HG02852 (cell line): ENCODE results near the gene PMP22.
"Not testable (repeated sequence)": the region's sequence is repeated elsewhere in the genome, so short reads cannot be mapped to it uniquely, and the experiment has no call there.

ENCODE experiments used
- ATAC-seq: cut with Tn5 transposase; IDR thresholded peaks from one replicate; pipeline ENCODE4 v1.9.1; 2021; ENCODE audit warnings: mild to moderate bottlenecking, moderate library complexity; ENCODE audit not compliant: unreplicated experiment

PMP22 gene

GRCh38 chr17:15257258-15257788 is 7.8 kb downstream of the PMP22 start:
- ATAC-seq: peak; percentile 67

GRCh38 chr17:15256689-15257088 is 8.4 kb downstream of the PMP22 start:
- ATAC-seq: no peak

GRCh38 chr17:15255713-15256454 is 9.2 kb downstream of the PMP22 start:
- no peak for ATAC-seq

GRCh38 chr17:15250135-15250860 is 14.8 kb downstream of the PMP22 start:
- no peak for ATAC-seq

GRCh38 chr17:15249487-15249886 is 15.6 kb downstream of the PMP22 start:
- ATAC-seq: no peak

GRCh38 chr17:15247891-15248529 is 17.1 kb downstream of the PMP22 start:
- ATAC-seq: no peak

- no peak for ATAC-seq
Measured at GRCh38 chr17:15245054-15245453, 20.1 kb downstream of the PMP22 start.

- ATAC-seq: no peak
Measured at GRCh38 chr17:15240644-15241043, 24.5 kb downstream of the PMP22 start.

- ATAC-seq: no peak
Measured at GRCh38 chr17:15239491-15239890, 25.6 kb downstream of the PMP22 start.

- no peak for ATAC-seq
Measured at GRCh38 chr17:15238676-15239422, 26.3 kb downstream of the PMP22 start.

- ATAC-seq: no peak
Measured at GRCh38 chr17:15238057-15238456, 27.1 kb downstream of the PMP22 start.

- no peak for ATAC-seq
Measured at GRCh38 chr17:15237106-15237425, 28.1 kb downstream of the PMP22 start.

- ATAC-seq: no peak
Measured at GRCh38 chr17:15236281-15237105, 28.6 kb downstream of the PMP22 start.

- no peak for ATAC-seq
Measured at GRCh38 chr17:15233971-15234370, 31.2 kb downstream of the PMP22 start.

- no peak for ATAC-seq
Measured at GRCh38 chr17:15233022-15233805, 31.9 kb downstream of the PMP22 start.

GRCh38 chr17:15232517-15232915 is 32.6 kb downstream of the PMP22 start:
- ATAC-seq: no peak

- no peak for ATAC-seq
Measured at GRCh38 chr17:15231851-15232516, 33.1 kb downstream of the PMP22 start.

- no peak for ATAC-seq
Measured at GRCh38 chr17:15230866-15231265, 34.3 kb downstream of the PMP22 start.

GRCh38 chr17:15221827-15222226 is 43.3 kb downstream of the PMP22 start:
- ATAC-seq: not testable (repeated sequence)
